ENCODE measurements around the gene CIB2.
A peak's percentile ranks its signal among the peaks of the same experiment; 100 is the strongest.

The CIB2 gene

DNA sequence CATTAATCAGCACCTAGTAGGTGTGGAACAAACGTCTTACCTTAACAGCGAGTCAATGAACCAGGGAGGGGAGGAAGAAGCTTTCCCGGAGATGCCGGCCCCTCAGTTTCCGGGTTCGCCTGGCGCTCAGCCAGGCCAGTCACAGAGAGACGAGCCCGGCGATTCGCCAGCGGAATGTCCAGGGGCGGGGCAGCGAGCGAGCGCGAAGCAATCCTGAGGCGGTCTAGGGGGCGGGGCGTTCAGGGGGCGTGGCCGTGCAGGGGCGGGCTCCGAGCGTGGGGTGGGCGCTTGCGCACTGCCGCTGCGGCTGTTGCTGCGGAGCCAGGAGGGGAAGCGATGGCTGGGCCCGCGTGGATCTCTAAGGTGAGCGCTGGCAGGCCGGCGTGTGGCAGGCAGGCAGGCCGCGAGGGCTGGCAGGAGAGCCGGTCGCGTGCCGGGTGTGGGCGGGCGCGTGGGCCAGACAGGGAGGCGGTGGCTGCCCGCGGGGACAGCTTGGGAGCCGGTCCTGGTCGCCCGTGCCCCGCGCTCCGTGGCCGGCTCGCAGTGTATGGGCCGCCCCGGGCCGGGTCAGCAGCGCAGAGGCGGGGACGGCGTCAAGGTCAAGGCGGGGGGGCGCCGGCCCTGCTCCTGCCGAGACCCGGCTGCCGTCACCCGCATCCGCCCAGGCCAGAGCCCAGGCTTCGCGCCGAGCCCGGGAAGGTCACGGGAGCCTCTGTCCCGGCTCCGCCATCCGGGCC lies 18.0 kb upstream of the CIB2 start, which contains the start of gene IDH3A:
IDH3A (plus strand) TSS at position 295 of the 737 bp plus-strand sequence; CDS start at position 337, 42 bp downstream.
- DNase-seq, result peak; percentile 92

DNA sequence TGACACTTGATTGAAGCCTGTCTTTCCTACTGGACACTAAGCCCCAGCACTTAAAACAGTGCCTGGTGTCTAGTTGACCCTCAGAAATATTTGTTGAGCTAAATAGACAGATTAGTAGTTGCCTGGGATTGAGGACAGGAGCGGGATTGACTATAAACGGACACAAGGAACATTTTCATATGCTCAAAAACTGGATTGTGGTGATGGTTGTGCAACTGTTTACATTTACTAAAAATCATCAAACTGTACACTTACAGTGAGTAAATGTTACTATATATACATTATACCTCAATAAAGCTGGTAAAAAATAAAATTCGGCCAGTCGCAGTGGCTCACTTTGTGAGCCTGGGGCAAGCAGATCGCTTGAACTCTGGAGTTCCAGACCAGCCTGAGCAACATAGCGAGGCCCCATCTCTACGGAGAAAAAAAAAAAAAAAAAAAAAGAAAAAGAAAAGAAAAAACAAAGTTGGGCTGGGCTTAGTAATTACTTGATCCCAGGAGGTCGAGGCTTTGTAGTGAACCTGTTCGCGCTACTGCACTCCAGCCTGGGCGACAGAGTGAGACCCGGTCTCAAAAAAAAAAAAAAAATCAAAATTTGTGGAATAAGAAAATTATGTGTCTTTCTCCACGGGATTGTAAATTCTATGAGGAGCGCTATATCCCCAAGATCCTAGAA lies 17.3 kb upstream of the CIB2 start:
- no peak for DNase-seq

DNA sequence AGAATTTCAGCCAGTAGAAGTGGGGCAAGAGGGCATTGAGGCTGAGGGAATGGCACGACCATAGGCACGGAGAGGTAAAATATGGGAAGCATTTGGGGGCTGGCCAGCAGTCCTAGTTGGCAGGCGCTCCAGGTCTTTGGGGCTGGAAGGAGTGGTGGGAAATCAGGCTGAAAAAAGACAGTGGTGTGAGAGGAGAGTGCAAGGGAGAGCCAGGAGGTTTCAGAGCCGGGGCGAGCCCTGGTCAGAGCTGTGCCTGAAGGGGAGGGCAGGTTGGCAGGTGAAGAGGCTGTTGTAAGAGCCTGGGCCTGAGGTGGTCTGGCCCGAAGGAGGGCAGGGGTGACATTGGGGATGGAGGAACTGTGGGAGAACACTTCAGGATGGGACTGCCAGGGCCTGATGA lies 16.3 kb upstream of the CIB2 start:
- no peak for DNase-seq

DNA sequence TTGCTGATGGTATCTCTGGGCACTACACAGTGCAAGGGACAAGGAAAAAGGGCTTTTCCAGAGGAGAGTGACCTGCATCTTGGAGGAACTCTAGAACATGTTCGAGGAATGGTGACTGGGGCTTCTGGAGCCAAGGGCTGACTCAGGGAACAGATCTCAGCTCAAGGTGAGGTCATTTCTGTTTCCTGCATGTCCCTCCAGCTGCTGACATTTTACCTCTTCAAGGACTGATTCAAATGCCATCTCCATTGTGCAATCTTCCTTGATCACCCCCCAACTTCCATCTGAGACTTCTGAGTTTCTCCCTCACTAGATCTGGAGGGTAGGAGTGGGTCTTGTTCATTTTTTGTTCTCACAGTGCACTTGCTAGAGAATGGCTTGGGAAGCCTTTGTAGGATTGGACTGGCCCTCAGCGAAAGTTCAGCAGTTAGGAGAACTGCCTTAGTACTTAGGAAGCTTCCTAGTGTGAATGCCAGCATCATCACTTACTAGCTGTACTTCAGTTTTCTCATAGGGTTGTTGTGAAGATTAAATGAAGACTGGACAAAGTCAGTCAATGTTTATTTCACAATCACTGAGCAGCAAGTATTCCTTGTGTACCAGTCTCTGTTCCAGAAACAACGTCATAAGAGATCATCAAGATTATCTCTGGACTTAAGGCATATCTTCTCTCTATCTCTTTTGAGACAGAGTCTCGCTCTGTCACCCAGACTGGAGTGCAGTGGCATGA lies 15.3 kb upstream of the CIB2 start:
- no peak for DNase-seq

DNA sequence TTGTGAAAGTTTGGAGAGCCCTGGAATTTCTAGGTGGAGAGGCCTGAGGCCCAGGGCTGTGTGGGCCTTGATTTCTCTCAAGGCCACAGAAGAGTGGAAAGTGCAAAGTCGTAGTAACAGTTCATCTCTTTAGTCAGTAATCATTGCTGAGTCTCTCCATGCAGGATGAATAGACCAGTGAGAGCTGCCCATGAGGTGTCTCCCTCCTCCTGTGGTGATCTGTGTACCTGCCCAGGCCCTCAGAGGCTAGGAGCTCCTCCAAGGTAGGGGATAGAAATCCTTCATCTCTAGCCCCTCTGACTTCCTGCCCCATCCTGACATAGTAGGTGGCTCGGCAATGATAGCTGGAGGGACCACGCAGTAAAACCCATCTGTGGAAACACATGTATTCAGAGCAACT lies 11.1 kb upstream of the CIB2 start:
- no peak for DNase-seq

DNA sequence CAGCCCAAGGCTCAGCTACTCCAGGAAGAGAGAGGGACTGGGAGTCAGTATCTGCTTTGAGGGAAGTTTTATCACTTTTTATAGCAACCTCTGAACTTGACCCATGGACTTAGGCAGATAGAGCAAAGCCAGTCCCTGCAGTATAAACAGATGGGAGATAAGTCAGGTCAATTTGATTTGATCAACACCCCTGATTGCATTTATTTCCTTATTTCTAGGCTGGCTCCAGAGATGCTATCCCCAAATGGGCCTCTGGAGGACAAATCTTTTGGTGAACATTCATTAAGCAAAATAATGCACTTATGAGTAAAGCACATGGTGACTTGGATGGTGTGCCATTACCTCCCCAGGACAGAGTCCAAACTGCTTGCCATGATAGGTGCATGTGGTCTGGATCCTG lies 9.0 kb upstream of the CIB2 start:
- DNase-seq, result no peak

DNA sequence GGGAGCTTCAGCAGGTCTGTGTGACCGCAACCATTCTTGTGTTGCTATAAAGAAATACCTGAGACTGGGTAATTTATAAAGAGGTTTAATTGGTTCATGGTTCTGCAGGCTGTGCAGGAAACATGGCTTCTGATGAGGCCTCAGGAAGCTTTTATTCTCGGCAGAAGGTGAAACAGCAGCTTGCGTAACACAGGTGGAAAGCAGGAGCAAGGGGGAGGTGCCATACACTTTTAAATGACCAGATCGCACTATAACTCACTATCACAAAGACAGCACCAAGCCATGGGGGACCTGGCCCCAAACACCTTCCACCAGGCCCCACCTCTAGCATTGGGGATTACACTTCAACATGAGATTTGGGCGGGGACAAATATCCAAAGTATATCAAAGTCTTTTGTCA lies 8.3 kb upstream of the CIB2 start:
- no peak for DNase-seq

DNA sequence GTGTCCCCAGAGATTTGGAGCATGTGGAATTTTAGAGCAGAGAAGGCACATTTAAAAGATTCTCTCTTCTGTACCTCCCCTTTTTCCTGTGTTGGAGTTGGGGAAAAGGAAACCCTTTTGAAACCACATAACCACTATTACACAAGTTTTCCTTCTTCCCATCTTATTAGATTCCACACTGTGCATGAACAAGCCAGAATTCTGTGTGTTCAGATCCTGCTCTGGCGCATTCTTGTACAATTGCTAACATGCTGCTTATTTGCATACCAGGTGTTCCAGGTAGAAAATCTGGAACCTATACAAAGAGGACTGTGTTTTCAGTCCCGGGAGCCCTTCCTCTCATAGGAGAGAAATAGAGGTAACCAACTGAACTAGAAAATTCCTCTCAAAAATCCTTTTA lies 2.6 kb upstream of the CIB2 start:
- no peak for DNase-seq

DNA sequence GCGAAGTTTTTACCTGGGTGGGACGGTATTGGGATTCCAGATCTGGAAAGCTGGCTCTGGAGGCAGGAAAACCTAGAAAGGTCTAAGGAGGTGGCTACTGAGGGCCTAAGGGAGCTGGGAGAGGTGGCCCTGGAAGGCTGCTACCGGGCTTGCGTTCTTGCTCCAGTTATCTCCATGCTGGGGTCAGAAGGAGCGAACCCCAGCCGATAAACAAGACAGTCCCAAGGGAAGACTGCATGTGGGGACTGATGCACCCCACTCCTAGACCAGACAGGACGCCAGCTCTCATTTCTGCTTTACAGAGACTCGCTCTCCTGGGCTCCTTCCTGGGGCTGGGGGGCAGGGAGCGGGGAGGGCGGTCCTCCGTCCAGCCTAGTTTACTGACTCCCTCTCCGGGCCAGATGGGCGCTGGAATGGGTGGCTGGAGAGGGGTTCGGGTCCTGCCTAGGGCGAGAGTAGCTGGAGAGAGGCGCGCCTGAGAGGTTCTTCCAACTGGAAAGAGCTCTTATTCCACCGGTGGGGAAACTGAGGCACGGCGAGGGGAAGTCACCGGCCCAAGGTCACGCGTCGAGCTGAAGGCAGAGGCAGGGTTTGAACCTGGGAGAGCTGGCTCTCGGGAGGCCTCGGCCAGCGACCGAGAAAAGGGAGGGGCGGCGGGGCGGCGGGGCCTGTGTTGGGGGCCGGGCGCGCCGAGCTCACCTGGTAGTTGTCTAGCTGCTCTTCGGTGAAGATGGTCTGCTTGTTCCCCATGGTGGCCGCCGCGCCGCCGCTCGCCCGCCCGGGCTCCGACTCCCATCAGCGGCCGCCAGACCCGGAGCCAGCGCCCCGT lies 565 bp downstream of the CIB2 start:
- DNase-seq, result no peak

DNA sequence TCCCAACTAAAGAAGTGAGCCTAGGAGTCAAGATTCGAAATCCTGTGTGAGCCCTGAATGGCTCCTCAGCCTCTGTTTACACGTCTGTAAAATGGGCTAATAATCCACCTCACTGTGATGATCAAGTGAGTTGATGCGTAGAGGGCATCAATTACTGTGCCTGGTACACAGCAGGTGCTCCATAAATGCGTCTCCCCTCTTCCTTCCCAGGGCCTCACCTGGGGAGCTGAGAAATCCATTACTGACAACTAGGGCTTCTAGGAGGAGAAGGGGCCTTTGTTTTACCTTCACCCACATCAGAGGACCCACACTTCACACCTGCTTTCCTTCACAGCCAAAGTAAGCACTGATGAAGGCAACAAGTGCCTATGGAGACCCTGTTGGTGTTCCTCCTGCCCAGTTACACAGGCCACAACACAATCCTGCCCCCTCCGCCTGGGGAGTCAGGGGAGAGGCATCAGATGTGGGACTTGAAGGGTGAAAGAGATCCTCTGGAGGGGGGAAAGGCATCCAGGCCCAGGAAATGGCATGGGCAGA lies 1.4 kb downstream of the CIB2 start:
- no peak for DNase-seq

DNA sequence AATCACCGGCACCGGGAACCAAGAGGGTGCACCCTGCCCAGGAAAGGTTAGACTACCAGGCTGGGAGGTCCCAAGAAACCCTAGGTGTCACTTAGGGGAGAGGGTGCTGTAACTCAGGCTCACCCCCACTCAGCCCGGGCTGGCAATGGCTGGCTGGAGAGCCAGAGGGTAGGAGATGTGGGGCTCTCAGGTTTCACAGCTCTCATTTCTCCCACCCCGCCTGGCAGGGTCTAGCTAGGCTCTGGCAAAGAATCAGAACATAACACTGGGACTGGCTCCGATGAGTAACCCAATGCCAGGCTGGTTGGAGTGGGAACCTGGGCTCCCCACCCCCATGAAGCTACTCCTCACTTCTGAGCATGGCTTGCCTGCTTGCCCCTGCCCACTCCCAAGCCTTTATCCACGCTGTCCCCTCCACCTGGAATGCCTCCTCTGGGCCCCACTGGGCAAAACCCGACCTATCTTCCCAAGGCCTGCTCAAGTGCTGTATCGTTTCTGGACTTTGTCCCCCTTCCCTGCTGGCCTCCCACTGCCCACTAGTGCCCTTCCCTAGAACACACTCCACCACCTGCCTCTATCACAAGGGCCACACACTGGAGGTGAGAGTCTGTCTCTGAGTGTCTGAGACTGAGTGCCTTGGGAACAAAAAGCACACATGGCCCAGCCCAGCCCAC lies 2.0 kb downstream of the CIB2 start:
- DNase-seq, result no peak

DNA sequence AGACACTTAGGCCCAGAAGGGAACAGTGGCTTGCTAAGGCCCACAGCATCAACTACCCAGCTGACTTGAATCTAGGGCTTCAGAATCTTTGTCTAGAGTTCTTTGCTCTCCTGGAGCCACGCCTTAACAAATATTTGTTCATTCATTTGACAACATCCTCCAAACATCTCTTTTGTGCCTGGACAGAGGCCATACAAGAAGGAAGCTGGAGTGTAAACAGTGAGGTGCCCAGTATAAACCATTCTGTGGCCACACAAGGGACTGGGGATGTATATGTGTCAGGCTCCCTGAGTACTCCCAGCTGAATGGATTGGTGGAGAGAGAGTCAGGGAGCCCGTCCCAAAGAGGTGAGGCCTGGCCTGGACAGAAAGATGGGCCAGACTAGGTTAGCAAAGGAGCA lies 3.4 kb downstream of the CIB2 start:
- DNase-seq, result no peak

DNA sequence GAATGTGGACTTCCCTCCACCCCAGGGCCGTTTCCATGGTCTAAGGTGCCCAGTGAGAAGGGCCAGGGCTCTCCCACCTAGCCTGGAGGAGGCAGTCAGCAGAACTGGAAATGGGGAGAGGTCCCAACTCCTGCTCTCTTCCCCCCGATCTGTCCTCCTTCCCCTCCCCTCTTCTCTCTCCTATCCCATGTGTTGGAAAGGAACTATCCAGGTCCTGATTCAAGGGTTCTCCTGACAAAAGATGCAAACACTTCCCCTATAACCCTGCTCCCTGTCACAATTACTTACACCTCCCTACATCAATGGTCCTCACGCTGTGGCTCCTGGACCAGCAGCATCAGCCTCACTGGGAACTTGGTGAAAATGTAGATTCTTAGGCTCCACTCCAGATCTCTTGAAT lies 6.0 kb downstream of the CIB2 start:
- DNase-seq, result no peak

DNA sequence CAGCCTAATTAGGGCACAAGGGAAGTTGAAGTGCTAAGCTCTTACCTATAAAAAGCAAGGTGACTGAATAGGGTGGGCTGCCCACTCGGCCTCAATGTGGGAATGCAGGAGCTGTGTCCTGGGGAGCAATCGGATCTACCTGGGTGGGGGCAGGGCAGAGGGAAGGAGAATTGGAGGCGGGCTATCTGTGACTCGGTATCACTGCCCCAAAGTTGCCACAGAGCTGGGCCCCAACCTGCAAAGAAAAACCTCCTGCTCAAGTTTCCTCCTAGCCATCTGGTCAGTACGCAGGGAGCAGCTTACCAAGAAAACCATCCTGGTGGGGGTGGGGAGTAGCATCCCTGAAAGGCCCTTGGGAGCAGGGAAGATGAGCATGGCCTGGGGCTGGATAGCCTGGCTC lies 10.7 kb downstream of the CIB2 start:
- DNase-seq, result no peak

DNA sequence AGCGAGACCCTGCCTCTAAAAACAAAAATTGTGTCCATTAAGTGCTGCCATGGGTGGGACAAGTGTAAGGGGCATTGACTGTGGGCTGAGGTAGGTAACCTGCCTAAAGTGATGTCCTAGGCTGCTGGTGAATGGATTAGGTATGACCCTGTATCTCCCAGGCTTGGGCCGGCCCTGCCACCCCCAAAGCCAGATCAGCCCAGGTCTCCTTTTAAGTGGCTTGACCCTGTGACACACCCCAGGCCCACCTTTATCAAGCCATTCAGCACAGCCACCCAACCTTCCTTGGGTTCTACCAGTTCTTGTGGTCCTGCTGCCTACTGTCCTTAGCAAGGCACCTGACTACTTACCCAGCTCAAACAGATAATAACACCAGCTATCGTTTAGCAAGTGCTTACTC lies 18.7 kb downstream of the CIB2 start:
- DNase-seq, result no peak

DNA sequence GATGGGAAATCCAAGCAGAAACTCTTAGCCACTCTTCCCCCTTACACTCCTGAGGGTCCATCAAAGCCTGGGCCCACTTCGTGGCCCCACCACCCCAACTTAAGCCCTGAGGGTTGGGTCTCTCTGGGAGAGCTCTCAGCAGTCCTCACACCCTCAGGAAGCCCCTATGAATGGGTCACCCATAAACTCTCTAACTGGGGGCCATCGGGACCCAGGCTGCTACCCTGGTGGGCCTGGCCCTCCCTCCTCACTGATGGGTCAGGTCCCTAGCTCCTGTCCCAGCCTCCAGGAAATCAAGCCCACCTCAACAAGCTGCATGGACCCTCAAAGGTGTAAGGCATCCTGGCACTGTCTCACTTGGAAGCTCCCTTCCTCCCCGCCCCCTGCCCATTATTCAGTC lies 19.5 kb downstream of the CIB2 start:
- no peak for DNase-seq

DNA sequence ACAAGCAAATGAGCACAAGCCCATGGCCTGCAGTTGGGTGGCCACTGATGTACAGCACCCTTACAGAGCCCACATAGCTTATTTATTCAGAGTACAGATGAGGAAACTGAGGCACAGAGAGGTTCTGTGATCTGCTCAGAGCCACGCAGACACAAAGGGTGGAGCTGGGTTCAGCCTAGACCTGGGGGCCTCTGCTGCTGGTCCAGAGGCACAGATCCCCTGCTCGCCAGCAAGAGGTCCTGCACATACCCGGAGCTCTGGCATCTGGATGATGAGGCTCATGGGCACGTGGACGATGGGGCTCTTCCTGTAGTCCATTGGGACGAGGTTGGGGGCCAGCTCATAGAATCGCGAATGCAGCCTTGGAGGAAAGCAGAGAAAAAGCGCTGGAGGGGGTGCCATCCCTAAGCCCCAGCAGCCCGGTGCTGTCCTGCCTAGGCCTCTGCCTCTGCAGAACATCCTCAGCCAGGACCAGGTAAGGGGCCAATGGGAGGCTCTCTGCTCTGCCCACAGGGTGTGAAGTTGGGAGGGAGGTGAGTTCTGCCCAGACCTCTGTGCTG lies 20.2 kb downstream of the CIB2 start:
- DNase-seq, result no peak

DNA sequence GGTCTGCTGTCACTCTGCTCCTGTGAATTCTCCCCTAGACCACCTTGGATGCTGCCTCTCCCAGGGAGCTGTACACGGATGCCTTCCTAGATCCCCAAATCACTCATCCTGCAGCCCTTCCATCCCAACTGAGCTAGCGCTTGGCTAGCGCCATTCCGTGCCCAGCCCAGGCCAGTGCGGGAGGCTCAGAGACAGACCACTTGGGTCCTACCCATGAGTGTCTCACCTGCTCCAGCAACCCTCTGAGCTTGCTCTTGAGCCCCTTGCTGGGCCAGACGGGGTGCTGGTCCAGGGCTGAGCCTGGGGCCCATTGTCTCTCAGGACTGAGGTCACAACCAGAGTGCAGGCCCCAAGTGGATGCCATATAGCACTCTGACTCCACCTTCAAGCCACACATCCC lies 21.1 kb downstream of the CIB2 start:
- no peak for DNase-seq

DNA sequence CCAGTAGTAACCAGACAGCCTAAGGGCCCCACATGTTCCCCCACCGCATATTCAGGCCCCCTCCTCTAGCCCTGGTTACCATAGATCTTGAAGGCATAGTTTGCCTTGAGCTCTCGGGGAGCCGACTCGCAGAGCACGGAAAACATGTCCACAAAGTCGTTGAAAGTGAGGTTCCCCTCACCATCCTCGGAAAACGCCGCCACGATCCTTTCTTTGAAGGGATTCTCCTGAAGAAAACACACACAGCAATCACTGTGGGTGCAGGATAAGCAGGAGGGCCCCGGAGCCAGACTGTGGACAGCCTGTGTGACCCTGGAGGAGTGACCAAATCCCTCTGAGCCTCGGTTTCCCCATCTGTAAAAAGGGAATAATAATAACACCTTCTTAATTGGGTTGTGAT lies 22.1 kb downstream of the CIB2 start:
- DNase-seq, result no peak

DNA sequence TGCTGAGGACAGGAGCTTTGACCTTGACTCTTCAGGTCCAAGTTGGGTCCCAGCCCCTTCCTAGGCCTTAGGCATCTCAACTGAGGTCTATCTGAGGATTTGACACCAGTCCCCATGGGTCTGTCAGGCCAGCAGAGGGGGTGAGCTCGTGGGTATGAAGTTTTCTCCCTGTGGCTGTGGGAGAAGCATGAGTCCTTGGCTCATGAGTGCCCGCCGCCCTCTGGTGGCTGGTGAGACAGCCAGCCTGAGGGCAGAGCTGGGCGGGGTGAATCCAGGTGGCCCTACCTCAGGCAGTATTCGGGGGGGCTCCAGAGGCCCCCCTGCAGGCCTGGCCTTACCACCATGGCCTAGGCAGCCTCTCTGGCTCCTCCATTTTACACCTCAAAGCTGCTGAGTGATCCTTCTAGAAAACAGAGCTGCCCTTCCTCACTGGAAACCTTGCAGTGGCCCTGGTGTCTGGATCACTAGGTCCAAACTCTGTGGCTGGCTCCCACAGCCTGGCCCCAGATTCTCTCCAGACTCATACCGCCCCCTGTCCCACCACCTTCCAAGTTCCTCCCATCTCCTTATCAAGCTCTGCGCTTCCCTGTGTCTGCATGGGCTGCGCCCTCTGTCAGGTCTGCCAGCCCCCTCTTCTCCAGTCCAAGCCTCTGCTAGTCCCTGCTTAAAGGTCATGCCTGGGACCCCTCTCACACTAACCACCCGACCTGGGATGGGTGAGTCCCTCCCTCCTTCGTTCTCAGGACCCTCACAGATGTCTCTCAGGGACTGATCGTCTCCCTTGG lies 22.8 kb downstream of the CIB2 start:
- peak; percentile 65 for DNase-seq

DNA sequence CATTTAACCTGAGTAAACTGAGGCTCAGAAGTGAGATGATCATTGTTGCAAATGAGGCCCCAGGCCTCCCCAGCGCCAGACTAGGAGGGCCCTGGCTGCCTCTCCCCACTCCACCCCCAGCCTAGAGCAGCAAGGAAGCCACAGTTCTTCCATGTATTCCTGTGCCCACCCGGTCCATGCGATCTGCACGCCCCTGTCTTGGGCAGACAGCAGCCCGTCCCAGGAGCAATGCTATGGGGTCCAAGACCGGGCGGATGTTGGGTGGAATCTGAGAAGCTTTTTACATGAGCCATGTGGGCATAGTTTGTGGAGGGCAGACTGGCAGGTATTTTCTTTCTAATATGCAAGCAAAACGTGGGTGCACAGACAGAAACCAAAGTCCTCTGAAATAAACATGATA lies 23.8 kb downstream of the CIB2 start:
- no peak for DNase-seq

All from KG1 (cell line).